ENCODE data around the gene CGB2. TPM values are rescaled to one million over a fixed set of nuclear protein-coding genes. Genes with fewer than 3 reads are reported as not detected.
"Not testable (repeated sequence)": the region's sequence is repeated elsewhere in the genome, so short reads cannot be mapped to it uniquely, and the experiment has no call there.

Gene CGB2
- polyA plus RNA-seq, 4 donors: 0.28 TPM; not detected in 3

GRCh38 chr19:49029749-49030148 is 1.9 kb upstream of the CGB2 start:
- DNase-seq (ENCODE audit: low read depth in 4 of 4, low spot score in 2 of 4): not testable (repeated sequence)

DNA sequence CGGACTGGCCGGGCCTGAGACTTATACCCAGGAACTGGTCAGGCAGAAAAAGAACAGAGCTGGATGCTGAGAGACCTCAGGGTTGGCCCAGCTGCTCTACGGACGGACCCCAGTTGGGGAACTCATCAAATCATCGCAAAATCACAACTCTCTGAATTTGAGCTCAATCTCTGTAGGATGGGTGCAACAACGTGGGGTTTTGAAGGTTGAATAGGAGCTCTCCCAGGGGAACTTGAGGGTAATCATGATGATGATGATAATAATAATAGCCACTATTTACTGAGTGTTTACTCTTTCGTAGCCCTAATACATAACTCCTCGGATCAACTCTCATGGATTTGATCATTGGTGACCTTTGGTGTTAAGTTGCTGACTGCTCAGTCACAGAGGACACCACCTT is 1.4 kb upstream of the CGB2 start:
- DNase-seq (ENCODE audit: low read depth in 4 of 4, low spot score in 2 of 4): not testable (repeated sequence)

DNA sequence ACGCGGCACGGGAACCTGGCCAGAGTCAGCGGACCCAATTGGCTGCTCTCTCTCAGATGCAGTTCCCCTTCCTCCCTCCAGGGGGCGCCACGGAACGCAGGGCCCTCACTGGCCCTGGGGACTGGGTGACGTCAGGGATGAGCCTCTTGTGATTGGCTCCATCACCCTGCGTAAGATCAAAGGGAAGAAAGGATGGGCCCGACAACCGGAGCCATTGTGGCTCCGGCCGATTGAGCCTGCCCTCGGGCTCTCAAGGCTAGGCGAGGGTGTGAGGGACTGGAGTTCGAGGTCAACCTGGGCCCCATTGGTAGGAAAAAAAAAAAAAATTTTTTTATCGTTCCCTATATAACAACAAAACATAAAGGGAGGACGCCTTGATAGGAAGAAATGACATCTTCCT is 5.1 kb downstream of the CGB2 start, which contains the start of gene CGB1:
Gene CGB1 (minus strand): TSS at position 81 of the 400 bp plus-strand sequence. CDS start 184 bp downstream, outside the sequence.
- not testable (repeated sequence) for DNase-seq (ENCODE audit: low read depth in 4 of 4, low spot score in 2 of 4)

- not testable (repeated sequence) for DNase-seq (ENCODE audit: low read depth in 4 of 4, low spot score in 2 of 4)
Observed at GRCh38 chr19:49038111-49038510, 6.4 kb downstream of the CGB2 start.

- DNase-seq (ENCODE audit: low read depth in 4 of 4, low spot score in 2 of 4): not testable (repeated sequence)
Observed at GRCh38 chr19:49038557-49039276, 7.0 kb downstream of the CGB2 start.

- not testable (repeated sequence) for DNase-seq (ENCODE audit: low read depth in 4 of 4, low spot score in 2 of 4)
Observed at GRCh38 chr19:49039736-49040135, 8.0 kb downstream of the CGB2 start.

GRCh38 chr19:49042177-49042576 is 10.5 kb downstream of the CGB2 start:
- no peak for DNase-seq (ENCODE audit: low read depth in 4 of 4, low spot score in 2 of 4)

- DNase-seq (ENCODE audit: low read depth in 4 of 4, low spot score in 2 of 4): not testable (repeated sequence)
Observed at GRCh38 chr19:49042666-49043065, 11.0 kb downstream of the CGB2 start.

- DNase-seq (ENCODE audit: low read depth in 4 of 4, low spot score in 2 of 4): not testable (repeated sequence)
Observed at GRCh38 chr19:49043548-49043947, 11.9 kb downstream of the CGB2 start, which contains the start of gene CGB5. CGB5 (plus strand) TSS chr19:49043848; CDS start chr19:49044210, 362 bp downstream.

- not testable (repeated sequence) for DNase-seq (ENCODE audit: low read depth in 4 of 4, low spot score in 2 of 4)
Observed at GRCh38 chr19:49049011-49049410, 17.3 kb downstream of the CGB2 start, which contains the start of gene CGB8. CGB8 (minus strand) TSS chr19:49049111; CDS start chr19:49048739, 372 bp downstream.

DNA sequence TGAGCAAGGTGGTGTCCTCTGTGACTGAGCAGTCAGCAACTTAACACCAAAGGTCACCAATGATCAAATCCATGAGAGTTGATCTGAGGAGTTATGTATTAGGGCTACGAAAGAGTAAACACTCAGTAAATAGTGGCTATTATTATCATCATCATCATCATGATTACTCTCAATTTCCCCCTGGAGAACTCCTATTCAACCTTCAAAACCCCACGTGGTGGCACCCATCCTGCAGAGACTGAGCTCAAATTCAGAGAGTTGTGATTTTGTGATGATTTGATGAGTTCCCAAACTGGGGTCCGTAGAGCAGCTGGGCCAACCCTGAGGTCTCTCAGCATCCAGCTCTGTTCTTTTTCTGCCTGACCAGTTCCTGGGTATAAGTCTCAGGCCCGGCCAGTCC is 18.1 kb downstream of the CGB2 start:
- not testable (repeated sequence) for DNase-seq (ENCODE audit: low read depth in 4 of 4, low spot score in 2 of 4)

DNA sequence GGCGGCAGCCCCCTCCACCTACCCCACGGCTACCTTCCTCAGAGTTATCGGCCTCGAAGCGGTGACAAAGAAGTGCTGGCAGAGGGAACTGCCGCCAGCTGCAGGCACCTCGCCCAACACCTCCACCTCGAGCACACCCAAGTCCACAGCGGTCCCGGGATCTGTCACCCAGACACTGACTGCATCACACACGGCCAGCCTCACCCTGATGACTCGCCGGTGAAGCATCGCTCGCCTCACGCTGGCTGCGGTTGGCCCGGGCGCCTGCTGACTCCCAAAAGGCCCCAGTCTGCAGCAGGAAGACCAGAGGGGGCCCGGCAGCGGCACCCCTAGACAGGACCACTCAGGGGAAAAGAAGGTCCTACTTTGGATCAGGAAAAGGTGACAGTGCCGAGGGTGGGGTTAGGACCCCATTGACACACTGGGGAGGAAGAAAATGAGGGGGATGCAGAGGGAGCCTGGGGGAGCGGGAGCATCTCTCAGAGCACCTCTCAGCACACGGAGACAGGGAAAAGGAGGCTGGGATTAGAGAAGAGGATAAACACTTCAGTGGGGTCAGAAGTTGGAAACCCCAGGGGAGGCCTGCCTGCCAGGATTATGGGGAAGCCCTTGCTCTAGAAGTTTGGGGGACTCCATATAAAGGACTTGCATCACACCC is 18.8 kb downstream of the CGB2 start:
- not testable (repeated sequence) for DNase-seq (ENCODE audit: low read depth in 4 of 4, low spot score in 2 of 4)

DNA sequence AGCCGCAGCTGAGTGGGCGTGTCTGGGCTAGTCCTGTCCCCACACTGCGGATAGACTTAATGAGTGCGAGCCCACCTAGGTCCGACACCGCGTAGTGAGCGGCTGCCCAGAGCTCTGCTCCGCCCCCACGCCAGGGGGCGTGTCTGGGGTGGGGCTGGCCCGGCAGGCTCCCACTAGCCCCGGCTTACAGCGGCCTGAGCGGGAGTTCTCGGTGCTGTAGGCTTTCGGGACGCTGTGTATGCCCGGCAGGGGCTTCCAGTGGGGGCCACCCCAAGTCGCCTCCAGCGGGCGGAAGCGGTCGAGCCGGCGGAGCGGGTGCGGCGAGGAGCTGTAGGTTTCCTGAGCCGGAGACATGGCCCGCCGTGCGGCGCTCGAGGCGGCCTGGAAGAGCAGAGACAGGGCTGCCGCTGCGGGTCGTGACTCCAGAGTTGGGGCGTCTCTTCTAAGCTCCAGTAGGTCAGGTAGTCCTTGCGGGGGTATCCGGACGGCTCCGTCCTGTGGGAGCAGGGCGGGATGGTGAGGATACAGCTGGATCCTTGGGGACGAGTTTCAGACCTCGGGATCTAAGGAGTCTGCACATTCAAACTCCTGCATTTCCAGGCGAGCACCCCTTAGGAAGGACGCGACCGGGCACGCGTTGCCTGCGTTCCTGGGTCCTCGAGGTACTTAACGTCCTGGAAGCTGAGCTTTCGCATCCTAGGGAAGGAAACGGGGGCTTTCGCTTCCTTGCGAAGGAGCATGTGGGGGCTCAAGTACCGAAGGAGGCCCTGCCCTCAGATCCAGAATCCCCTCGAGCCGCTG is 24.6 kb downstream of the CGB2 start:
- DNase-seq (ENCODE audit: low read depth in 4 of 4, low spot score in 2 of 4): no peak

GRCh38 chr19:49056902-49057596 is 25.4 kb downstream of the CGB2 start:
- DNase-seq (ENCODE audit: low read depth in 4 of 4, low spot score in 2 of 4): not testable (repeated sequence)

DNA sequence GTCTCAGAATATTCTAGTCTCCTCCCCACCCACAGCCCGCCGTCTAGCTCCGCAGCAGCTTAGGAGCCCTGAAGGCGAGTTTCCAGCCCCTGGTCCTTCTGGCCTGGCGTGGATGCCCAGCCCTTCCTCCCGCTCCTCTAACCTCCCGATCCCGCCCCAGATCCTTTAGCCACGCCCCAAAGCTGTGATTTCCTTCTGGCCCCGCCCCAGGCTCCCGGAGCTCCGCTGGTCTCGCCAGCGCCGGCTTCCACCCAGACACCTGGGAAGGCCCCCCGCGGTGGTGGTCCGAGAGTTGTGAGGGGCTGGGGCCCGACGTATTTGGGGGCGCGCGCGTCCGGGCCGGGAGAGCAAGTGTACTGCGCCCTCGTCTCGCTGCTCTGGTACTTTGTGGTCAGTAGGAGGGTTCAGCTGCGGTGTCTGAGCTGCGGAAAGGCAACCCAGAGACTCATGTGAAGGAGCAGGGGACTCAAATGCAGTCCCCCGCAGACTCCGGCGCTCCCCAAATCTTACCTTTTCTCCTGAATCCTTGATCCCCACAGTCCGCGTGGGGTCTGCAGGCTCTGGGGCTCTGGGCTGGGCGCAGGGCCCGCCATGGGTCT is 26.0 kb downstream of the CGB2 start, which contains the start of gene CGB7:
Gene CGB7 (minus strand): TSS at position 114 of the 599 bp plus-strand sequence. CDS start 2,374 bp downstream, outside the sequence.
- peak in 1 of 4 donors; percentile 74 for DNase-seq (ENCODE audit: low read depth in 4 of 4, low spot score in 2 of 4)

DNA sequence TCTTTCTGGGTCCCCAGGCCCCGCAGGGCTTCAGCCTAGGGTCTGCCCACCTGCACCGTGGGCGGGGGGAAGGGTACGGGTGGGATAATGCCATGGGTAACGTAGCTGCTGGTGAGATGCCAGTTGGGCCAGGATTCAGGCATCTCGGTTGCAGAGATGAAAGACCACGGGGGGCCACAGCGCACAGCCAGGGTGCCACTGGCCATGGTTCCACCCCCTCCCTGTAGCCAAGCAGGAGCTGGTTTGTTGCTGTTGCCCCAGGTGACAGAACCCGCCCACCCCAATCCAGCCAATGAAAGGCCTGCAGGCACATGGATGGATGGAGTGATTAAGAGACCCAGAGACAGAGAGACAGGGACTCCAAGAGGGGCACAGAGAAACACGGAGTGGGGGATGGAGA is 26.9 kb downstream of the CGB2 start:
- no peak for DNase-seq (ENCODE audit: low read depth in 4 of 4, low spot score in 2 of 4)

DNA sequence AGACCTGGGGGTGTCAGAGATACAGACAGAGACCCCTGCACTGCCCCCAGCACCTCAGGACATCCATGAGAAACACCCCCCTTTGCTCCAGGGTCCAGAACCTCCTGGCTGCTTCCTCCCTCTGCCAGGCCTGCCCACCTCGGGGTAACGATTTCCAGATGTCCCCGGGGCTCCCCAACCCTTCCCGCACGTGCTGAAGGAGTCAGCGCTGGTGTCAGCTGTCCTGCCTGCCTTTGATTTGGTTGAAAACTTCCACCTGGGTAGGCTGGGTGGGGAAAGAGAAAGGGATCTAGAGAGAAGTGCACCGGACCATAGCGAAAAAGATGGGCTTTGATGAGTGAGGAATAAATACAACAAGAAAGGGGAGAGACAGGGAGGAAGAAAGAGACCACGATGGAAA is 27.4 kb downstream of the CGB2 start:
- DNase-seq (ENCODE audit: low read depth in 4 of 4, low spot score in 2 of 4): no peak

DNA sequence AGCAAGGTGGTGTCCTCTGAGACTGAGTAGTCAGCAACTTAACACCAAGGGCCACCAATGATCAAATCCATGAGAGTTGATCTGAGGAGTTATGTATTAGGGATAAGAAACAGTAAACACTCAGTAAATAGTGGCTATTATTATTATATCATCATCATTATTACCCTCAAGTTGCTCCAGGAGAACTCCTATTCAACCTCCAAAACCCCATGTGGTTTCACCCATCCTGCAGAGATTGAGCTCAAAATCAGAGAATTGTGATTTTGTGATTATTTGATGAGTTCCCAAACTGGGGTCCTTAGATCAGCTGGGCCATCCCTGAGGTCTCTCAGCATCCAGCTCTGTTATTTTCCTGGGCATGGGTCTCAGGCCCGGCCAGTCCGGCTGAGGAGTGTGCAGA is 29.3 kb downstream of the CGB2 start:
- DNase-seq (ENCODE audit: low read depth in 4 of 4, low spot score in 2 of 4): no peak

GRCh38 chr19:49061445-49061844 is 29.8 kb downstream of the CGB2 start:
- DNase-seq (ENCODE audit: low read depth in 4 of 4, low spot score in 2 of 4): no peak
